Vagina (tissue), 2 donors: ENCODE data around the gene MYBPH.

Experiments used
- CTCF ChIP-seq, 3 experiments: fragments of 450-650 bp in 2 of 3; fragments of 200-600 bp in 1 of 3; sonication (generic) in 1 of 3; IDR thresholded peaks; one replicate each; pipeline ENCODE4 v1.5.1; 2017 to 2019; ENCODE audit warnings: antibody characterized with exemption in 3 of 3, mild to moderate bottlenecking in 2 of 3, moderate library complexity in 2 of 3
- POLR2AphosphoS5 ChIP-seq, 2 donors: sonication (generic); formaldehyde crosslinking; IDR thresholded peaks; one replicate each; pipeline ENCODE4 v1.9.0; 2017; ENCODE audit warnings: antibody characterized with exemption in 2 of 2, mild to moderate bottlenecking in 2 of 2, low read depth in 1 of 2; ENCODE audit not compliant: insufficient read depth in 1 of 2

- no peak for TF ChIP-seq POLR2AphosphoS5 (IDR thresholded peaks at IDR 0.05; ENCODE audit: insufficient read depth in 1 of 2, low read depth in 1 of 2)
- no peak for TF ChIP-seq CTCF (IDR thresholded peaks at IDR 0.05)
Observed at GRCh38 chr1:203146042-203146369, 29.6 kb downstream of the MYBPH start.
